A549 (cell line): ENCODE data around the gene TBC1D19.

Source experiments
- JUNB ChIP-seq: fragments of >200 bp; sonication (Bioruptor Twin); formaldehyde crosslinking; IDR thresholded peaks from 2 replicates; pipeline ENCODE4 v1.6.1; 2016
- POLR2A ChIP-seq: IDR thresholded peaks from 2 replicates; pipeline ENCODE4 v1.6.1; 2012; ENCODE audit warnings: mild to moderate bottlenecking, low read length
- RAD21 ChIP-seq, 2 experiments: fragments of >200 bp in 1 of 2; sonication (Bioruptor Twin) in 1 of 2; formaldehyde crosslinking in 1 of 2; IDR thresholded peaks in 1 of 2; conservative IDR thresholded peaks in 1 of 2; 2 replicates in 1 of 2; 3 replicates in 1 of 2; pipeline ENCODE4 v1.6.1; 2012 to 2018; ENCODE audit warnings: inconsistent platforms in 1 of 2
- SMC3 ChIP-seq: fragments of >200 bp; sonication (Bioruptor Twin); formaldehyde crosslinking; IDR thresholded peaks from 3 replicates; pipeline ENCODE4 v1.6.1; 2018; ENCODE audit warnings: inconsistent platforms
- TF ChIP-seq, protein P1 (sequence below): fragments of 250-450 bp; sonication (Bioruptor Pico); IDR thresholded peaks from 2 replicates; pipeline ENCODE4 v1.5.0; 2021; ENCODE audit warnings: mild to moderate bottlenecking, moderate library complexity, borderline replicate concordance
- TF ChIP-seq, protein P2 (sequence below): fragments of >200 bp; sonication (Bioruptor Twin); formaldehyde crosslinking; IDR thresholded peaks from 3 replicates; pipeline ENCODE4 v1.5.1; 2016
- TF ChIP-seq, protein P3 (sequence below): fragments of 150-350 bp; IDR thresholded peaks from 2 replicates; pipeline ENCODE4 v1.6.1; 2014; ENCODE audit warnings: low read depth, mild to moderate bottlenecking, low read length
- TF ChIP-seq, protein P4 (sequence below): fragments of 200-600 bp; sonication (generic); IDR thresholded peaks from 2 replicates; pipeline ENCODE4 v1.6.1; 2016; ENCODE audit warnings: antibody characterized with exemption, mild to moderate bottlenecking, moderate library complexity

DNA sequence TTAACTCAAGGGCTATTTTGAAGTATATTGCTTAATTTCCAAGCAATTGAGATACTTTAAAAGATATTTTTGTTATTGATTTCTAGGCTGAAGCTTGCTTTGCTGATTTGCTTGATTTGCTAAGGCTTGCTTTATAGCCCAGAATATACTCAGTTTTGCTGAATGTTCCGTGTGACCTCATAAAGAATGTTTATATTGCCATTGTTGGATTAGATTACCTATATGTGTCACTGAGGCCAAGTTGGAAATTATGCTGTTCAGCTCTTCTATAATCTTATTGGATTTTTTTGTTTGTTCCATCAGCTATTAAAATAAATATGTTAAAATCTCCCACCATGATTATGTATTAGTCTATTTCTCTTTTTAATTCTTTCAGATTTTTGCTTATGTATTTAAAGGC lies 13.0 kb downstream of the TBC1D19 start:
- TF ChIP-seq, protein P1, sequence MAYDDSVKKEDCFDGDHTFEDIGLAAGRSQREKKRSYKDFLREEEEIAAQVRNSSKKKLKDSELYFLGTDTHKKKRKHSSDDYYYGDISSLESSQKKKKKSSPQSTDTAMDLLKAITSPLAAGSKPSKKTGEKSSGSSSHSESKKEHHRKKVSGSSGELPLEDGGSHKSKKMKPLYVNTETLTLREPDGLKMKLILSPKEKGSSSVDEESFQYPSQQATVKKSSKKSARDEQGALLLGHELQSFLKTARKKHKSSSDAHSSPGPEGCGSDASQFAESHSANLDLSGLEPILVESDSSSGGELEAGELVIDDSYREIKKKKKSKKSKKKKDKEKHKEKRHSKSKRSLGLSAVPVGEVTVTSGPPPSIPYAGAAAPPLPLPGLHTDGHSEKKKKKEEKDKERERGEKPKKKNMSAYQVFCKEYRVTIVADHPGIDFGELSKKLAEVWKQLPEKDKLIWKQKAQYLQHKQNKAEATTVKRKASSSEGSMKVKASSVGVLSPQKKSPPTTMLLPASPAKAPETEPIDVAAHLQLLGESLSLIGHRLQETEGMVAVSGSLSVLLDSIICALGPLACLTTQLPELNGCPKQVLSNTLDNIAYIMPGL: no peak
- TF ChIP-seq, protein P2, sequence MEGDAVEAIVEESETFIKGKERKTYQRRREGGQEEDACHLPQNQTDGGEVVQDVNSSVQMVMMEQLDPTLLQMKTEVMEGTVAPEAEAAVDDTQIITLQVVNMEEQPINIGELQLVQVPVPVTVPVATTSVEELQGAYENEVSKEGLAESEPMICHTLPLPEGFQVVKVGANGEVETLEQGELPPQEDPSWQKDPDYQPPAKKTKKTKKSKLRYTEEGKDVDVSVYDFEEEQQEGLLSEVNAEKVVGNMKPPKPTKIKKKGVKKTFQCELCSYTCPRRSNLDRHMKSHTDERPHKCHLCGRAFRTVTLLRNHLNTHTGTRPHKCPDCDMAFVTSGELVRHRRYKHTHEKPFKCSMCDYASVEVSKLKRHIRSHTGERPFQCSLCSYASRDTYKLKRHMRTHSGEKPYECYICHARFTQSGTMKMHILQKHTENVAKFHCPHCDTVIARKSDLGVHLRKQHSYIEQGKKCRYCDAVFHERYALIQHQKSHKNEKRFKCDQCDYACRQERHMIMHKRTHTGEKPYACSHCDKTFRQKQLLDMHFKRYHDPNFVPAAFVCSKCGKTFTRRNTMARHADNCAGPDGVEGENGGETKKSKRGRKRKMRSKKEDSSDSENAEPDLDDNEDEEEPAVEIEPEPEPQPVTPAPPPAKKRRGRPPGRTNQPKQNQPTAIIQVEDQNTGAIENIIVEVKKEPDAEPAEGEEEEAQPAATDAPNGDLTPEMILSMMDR: no peak
- TF ChIP-seq, protein P3, sequence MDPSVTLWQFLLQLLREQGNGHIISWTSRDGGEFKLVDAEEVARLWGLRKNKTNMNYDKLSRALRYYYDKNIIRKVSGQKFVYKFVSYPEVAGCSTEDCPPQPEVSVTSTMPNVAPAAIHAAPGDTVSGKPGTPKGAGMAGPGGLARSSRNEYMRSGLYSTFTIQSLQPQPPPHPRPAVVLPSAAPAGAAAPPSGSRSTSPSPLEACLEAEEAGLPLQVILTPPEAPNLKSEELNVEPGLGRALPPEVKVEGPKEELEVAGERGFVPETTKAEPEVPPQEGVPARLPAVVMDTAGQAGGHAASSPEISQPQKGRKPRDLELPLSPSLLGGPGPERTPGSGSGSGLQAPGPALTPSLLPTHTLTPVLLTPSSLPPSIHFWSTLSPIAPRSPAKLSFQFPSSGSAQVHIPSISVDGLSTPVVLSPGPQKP: no peak
- TF ChIP-seq RAD21 (conservative IDR thresholded peaks at IDR 0.05 in 1 of 2, IDR thresholded peaks at IDR 0.05 in 1 of 2): no peak
- TF ChIP-seq JUNB: no peak
- TF ChIP-seq SMC3: no peak
- no peak for TF ChIP-seq POLR2A
- TF ChIP-seq, protein P4, sequence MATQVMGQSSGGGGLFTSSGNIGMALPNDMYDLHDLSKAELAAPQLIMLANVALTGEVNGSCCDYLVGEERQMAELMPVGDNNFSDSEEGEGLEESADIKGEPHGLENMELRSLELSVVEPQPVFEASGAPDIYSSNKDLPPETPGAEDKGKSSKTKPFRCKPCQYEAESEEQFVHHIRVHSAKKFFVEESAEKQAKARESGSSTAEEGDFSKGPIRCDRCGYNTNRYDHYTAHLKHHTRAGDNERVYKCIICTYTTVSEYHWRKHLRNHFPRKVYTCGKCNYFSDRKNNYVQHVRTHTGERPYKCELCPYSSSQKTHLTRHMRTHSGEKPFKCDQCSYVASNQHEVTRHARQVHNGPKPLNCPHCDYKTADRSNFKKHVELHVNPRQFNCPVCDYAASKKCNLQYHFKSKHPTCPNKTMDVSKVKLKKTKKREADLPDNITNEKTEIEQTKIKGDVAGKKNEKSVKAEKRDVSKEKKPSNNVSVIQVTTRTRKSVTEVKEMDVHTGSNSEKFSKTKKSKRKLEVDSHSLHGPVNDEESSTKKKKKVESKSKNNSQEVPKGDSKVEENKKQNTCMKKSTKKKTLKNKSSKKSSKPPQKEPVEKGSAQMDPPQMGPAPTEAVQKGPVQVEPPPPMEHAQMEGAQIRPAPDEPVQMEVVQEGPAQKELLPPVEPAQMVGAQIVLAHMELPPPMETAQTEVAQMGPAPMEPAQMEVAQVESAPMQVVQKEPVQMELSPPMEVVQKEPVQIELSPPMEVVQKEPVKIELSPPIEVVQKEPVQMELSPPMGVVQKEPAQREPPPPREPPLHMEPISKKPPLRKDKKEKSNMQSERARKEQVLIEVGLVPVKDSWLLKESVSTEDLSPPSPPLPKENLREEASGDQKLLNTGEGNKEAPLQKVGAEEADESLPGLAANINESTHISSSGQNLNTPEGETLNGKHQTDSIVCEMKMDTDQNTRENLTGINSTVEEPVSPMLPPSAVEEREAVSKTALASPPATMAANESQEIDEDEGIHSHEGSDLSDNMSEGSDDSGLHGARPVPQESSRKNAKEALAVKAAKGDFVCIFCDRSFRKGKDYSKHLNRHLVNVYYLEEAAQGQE: no peak
